A549 (cell line): ENCODE results near the gene SRMS.

ENCODE experiments used
- BCL3 ChIP-seq: fragments of >200 bp; sonication (Bioruptor Twin); formaldehyde crosslinking; IDR thresholded peaks from 3 replicates; pipeline ENCODE4 v1.6.1; 2016
- CHD2 ChIP-seq: fragments of 150-350 bp; IDR thresholded peaks from 2 replicates; pipeline ENCODE4 v1.6.1; 2014; ENCODE audit warnings: low read length; ENCODE audit not compliant: partially characterized antibody
- CTCF ChIP-seq: fragments of >200 bp; sonication (Bioruptor Twin); formaldehyde crosslinking; IDR thresholded peaks from 3 replicates; pipeline ENCODE4 v1.5.1; 2016
- ESRRA ChIP-seq: fragments of 150-350 bp; IDR thresholded peaks from 2 replicates; pipeline ENCODE4 v1.6.1; 2014; ENCODE audit warnings: mild to moderate bottlenecking, low read length, borderline replicate concordance
- FOXS1 ChIP-seq: fragments of 250-450 bp; sonication (Bioruptor Pico); IDR thresholded peaks from 2 replicates; pipeline ENCODE4 v1.5.0; 2020; ENCODE audit warnings: mild to moderate bottlenecking, moderate library complexity
- KDM1A ChIP-seq: fragments of 200-600 bp; sonication (generic); IDR thresholded peaks from 2 replicates; pipeline ENCODE4 v1.6.1; 2016; ENCODE audit warnings: low read depth, mild to moderate bottlenecking
- MYC ChIP-seq: IDR thresholded peaks from 2 replicates; pipeline ENCODE4 v1.6.1; 2012; ENCODE audit warnings: mild to moderate bottlenecking, inconsistent platforms, low read length, improper control_type of control experiment, borderline replicate concordance
- POLR2AphosphoS2 ChIP-seq: conservative IDR thresholded peaks from 2 replicates; pipeline ENCODE4 v1.6.1; 2012; ENCODE audit warnings: low read length, improper control_type of control experiment, inconsistent platforms
- ZNF302 ChIP-seq: fragments of 250-450 bp; sonication (Bioruptor Pico); IDR thresholded peaks from 2 replicates; pipeline ENCODE4 v1.9.0; 2021; ENCODE audit warnings: inconsistent platforms, mild to moderate bottlenecking, moderate library complexity
- ZSCAN20 ChIP-seq: fragments of 250-450 bp; sonication (Bioruptor Pico); IDR thresholded peaks from 2 replicates; pipeline ENCODE4 v1.8.0; 2022; ENCODE audit warnings: mild to moderate bottlenecking, moderate library complexity
- TF ChIP-seq, protein P1 (sequence below): IDR thresholded peaks from 2 replicates; pipeline ENCODE4 v1.6.1; 2012

DNA sequence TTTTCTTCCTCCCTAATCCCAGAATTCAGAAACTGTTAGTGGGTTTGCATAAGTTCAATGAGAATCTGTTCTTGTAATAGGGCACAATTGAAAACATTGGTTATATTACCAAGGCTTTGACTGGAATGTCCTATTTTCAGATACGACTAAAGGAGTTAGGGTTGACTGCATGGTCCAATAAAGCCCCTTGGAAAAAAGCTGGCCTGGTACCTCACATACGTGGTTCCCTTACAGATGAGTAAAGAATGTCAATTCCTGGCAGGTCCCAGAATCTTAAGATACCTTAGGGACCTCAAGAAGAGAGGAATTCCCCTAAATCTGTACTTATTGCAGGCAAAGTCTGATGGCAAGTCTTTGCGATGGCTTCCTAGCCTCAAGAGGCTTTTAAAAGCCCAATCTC, 22.4 kb downstream of the SRMS start:
- TF ChIP-seq KDM1A, result no peak
- TF ChIP-seq, protein P1, sequence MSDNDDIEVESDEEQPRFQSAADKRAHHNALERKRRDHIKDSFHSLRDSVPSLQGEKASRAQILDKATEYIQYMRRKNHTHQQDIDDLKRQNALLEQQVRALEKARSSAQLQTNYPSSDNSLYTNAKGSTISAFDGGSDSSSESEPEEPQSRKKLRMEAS, result no peak
- TF ChIP-seq CTCF, result no peak
- TF ChIP-seq FOXS1 (CRISPR knock-in tag), result no peak
- TF ChIP-seq POLR2AphosphoS2, result no peak
- no peak for TF ChIP-seq ZNF302 (CRISPR knock-in tag)
- no peak for TF ChIP-seq BCL3
- TF ChIP-seq ESRRA, result no peak
- no peak for TF ChIP-seq CHD2
- no peak for TF ChIP-seq ZSCAN20 (CRISPR knock-in tag)
- no peak for TF ChIP-seq MYC
